Measurements from ENCODE around the gene CDH23. TPM values are rescaled to one million over a fixed set of nuclear protein-coding genes. Genes with fewer than 3 reads are reported as not detected.

Gene CDH23
- polyA plus RNA-seq, 1 donor (not counting 4 experiments of a cell fraction or from before 2014, with no cell fraction given), result 0.01 TPM

DNA sequence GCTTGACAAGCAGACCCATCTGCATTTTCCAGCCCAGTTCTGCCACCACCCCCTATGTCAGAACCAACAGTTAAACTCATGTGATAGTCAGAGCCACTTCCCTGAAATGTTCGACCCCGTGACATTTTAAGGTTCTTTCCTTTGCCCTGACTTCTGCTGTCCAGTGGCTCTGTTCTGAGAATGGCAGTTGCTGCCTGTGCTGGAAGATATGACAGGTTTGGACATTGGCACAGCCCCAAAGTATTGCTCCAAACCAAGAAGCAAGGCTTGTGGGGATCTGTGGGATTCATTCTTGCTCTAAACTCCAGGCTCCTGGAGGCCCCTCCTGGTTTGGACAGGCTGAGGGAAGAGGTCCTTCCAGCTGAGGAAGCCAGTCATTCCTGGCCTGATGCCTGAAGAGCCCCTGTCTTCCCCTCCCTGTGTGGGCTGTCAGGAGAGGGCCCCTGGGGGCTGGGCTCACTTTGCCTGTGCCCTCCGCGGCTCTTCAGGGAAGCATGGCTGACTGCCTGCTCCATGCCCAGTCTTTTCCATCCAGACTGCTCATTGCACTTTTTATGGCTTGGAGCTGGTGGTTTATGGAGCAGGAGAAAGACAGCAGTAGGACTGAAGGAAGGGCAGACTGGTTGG is 138.0 kb downstream of the CDH23 start:
- Histone ChIP-seq H4K20me1 (ENCODE audit: control insufficient read depth, extremely low read depth, insufficient read depth, low read length) (no peaks in the 10 kb centered on the region), H3K4me1 (ENCODE audit: control insufficient read depth, extremely low read depth, insufficient read depth, low read length) (peaks cover 30% of the 10 kb centered on the region), H3K4me2 (ENCODE audit: control insufficient read depth, extremely low read depth, insufficient read depth, low read depth, low read length) (no peak overlapping the region), H3K36me3 (ENCODE audit: control insufficient read depth in 2 of 2, extremely low read depth in 1 of 2, insufficient read depth in 2 of 2, low read length in 2 of 2) (no peaks in the 10 kb centered on the region), H3K9me3 (ENCODE audit: control insufficient read depth, low read depth, low read length) (no peaks in the 10 kb centered on the region), H2AFZ (ENCODE audit: control insufficient read depth, low read length) (no peak overlapping the region), H3K79me2 (ENCODE audit: control insufficient read depth, insufficient read depth, low read length) (no peaks in the 10 kb centered on the region), H3K27ac (ENCODE audit: control insufficient read depth, insufficient read depth, low read length) (no peak overlapping the region), H3K4me3 (ENCODE audit: control insufficient read depth in 2 of 3, extremely low read depth in 1 of 3, insufficient read depth in 2 of 3, low read depth in 1 of 3, low read length in 3 of 3) (no peak overlapping the region), H3K9ac (ENCODE audit: control insufficient read depth, extremely low read depth, insufficient read depth, low read length) (no peak overlapping the region), H3K27me3 (ENCODE audit: control insufficient read depth, extremely low read depth, insufficient read depth, low read length) (no peaks in the 10 kb centered on the region), H3K9me1 (ENCODE audit: control insufficient read depth, extremely low read depth, insufficient read depth, low read length) (no peaks in the 10 kb centered on the region)
- no peak for FAIRE-seq
- no peak for TF ChIP-seq EZH2 (IDR thresholded peaks at IDR 0.05; ENCODE audit: low read length)
- TF ChIP-seq, protein P1, sequence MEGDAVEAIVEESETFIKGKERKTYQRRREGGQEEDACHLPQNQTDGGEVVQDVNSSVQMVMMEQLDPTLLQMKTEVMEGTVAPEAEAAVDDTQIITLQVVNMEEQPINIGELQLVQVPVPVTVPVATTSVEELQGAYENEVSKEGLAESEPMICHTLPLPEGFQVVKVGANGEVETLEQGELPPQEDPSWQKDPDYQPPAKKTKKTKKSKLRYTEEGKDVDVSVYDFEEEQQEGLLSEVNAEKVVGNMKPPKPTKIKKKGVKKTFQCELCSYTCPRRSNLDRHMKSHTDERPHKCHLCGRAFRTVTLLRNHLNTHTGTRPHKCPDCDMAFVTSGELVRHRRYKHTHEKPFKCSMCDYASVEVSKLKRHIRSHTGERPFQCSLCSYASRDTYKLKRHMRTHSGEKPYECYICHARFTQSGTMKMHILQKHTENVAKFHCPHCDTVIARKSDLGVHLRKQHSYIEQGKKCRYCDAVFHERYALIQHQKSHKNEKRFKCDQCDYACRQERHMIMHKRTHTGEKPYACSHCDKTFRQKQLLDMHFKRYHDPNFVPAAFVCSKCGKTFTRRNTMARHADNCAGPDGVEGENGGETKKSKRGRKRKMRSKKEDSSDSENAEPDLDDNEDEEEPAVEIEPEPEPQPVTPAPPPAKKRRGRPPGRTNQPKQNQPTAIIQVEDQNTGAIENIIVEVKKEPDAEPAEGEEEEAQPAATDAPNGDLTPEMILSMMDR (optimal IDR thresholded peaks at IDR 0.05 in 1 of 3, IDR thresholded peaks at IDR 0.05 in 1 of 3, conservative IDR thresholded peaks at IDR 0.05 in 1 of 3; ENCODE audit: extremely low read depth in 1 of 3, insufficient read depth in 2 of 3, low read length in 3 of 3), result no peak
- dilution Hi-C loops (cut with MboI; ENCODE audit: extremely low pct_ligation_motif_present, low sequenced_read_pairs), result no loop called here
- DNase-seq (ENCODE audit: low read depth, low spot score), result no peak

DNA sequence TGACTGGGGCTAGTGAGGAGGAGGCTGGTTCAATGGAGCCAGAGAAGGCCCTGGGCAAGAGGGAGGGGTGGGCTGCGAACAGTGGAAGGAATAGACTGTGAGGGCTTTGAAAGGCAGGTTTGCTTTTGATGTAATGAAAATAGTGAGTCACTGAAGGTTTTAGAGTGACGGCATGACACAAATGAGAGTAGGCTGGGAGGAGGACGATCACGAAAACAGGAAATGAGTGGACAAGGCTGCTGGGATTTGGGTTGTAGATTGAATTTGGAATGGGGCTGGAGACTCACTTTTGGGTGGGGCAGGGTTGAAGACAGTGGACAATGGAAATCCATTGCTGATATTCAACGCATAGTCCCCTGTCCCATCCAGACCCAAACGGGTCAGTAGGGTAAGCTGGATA is 139.6 kb downstream of the CDH23 start:
- H3K27me3 ChIP-seq (ENCODE audit: control insufficient read depth, extremely low read depth, insufficient read depth, low read length), result peaks cover under 1% of the 10 kb centered on the region
- no peak overlapping the region for H3K4me2 ChIP-seq (ENCODE audit: control insufficient read depth, extremely low read depth, insufficient read depth, low read depth, low read length)
- dilution Hi-C loops (cut with MboI; ENCODE audit: extremely low pct_ligation_motif_present, low sequenced_read_pairs), result no loop called here
- no peaks in the 10 kb centered on the region for H3K36me3 ChIP-seq (ENCODE audit: control insufficient read depth in 2 of 2, extremely low read depth in 1 of 2, insufficient read depth in 2 of 2, low read length in 2 of 2)
- H2AFZ ChIP-seq (ENCODE audit: control insufficient read depth, low read length), result no peak overlapping the region
- no peak overlapping the region for H3K9ac ChIP-seq (ENCODE audit: control insufficient read depth, extremely low read depth, insufficient read depth, low read length)
- DNase-seq (ENCODE audit: low read depth, low spot score) (no peak), FAIRE-seq (no peak)
- H3K4me1 ChIP-seq (ENCODE audit: control insufficient read depth, extremely low read depth, insufficient read depth, low read length), result peaks cover 18% of the 10 kb centered on the region
- H3K9me1 ChIP-seq (ENCODE audit: control insufficient read depth, extremely low read depth, insufficient read depth, low read length), result no peaks in the 10 kb centered on the region
- H3K4me3 ChIP-seq (ENCODE audit: control insufficient read depth in 2 of 3, extremely low read depth in 1 of 3, insufficient read depth in 2 of 3, low read depth in 1 of 3, low read length in 3 of 3), result no peak overlapping the region
- H3K79me2 ChIP-seq (ENCODE audit: control insufficient read depth, insufficient read depth, low read length), result no peaks in the 10 kb centered on the region
- H4K20me1 ChIP-seq (ENCODE audit: control insufficient read depth, extremely low read depth, insufficient read depth, low read length), result no peaks in the 10 kb centered on the region
- TF ChIP-seq EZH2 (IDR thresholded peaks at IDR 0.05; ENCODE audit: low read length), result no peak
- H3K9me3 ChIP-seq (ENCODE audit: control insufficient read depth, low read depth, low read length), result no peaks in the 10 kb centered on the region
- H3K27ac ChIP-seq (ENCODE audit: control insufficient read depth, insufficient read depth, low read length), result no peak overlapping the region

DNA sequence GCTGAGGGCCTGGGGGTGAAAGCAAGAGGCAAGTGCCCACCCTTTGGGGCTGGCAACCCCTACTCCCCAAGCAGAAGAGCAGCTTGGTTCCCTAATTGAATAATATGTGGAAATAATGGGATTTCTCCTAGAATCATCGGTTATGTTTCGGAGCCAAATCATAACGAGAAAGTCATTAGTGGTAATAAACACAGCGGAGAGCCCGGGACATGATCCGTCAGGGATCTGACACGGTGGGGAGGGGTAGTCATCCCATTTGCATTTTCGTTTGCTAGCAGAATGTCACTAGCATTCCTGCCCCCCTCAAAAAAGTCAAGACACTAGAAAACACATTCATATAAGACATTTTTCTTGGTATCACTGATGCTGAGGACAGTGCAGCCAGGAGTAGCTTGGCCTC is 140.4 kb downstream of the CDH23 start:
- Histone ChIP-seq H3K27ac (ENCODE audit: control insufficient read depth, insufficient read depth, low read length) (no peak overlapping the region), H3K4me1 (ENCODE audit: control insufficient read depth, extremely low read depth, insufficient read depth, low read length) (peaks cover 10% of the 10 kb centered on the region), H3K9ac (ENCODE audit: control insufficient read depth, extremely low read depth, insufficient read depth, low read length) (no peak overlapping the region), H4K20me1 (ENCODE audit: control insufficient read depth, extremely low read depth, insufficient read depth, low read length) (no peaks in the 10 kb centered on the region), H3K9me3 (ENCODE audit: control insufficient read depth, low read depth, low read length) (no peaks in the 10 kb centered on the region), H3K27me3 (ENCODE audit: control insufficient read depth, extremely low read depth, insufficient read depth, low read length) (peaks cover 4% of the 10 kb centered on the region), H3K79me2 (ENCODE audit: control insufficient read depth, insufficient read depth, low read length) (no peaks in the 10 kb centered on the region), H3K4me2 (ENCODE audit: control insufficient read depth, extremely low read depth, insufficient read depth, low read depth, low read length) (no peak overlapping the region), H3K4me3 (ENCODE audit: control insufficient read depth in 2 of 3, extremely low read depth in 1 of 3, insufficient read depth in 2 of 3, low read depth in 1 of 3, low read length in 3 of 3) (no peak overlapping the region), H2AFZ (ENCODE audit: control insufficient read depth, low read length) (no peak overlapping the region), H3K9me1 (ENCODE audit: control insufficient read depth, extremely low read depth, insufficient read depth, low read length) (no peaks in the 10 kb centered on the region), H3K36me3 (ENCODE audit: control insufficient read depth in 2 of 2, extremely low read depth in 1 of 2, insufficient read depth in 2 of 2, low read length in 2 of 2) (no peaks in the 10 kb centered on the region)
- dilution Hi-C loops (cut with MboI; ENCODE audit: extremely low pct_ligation_motif_present, low sequenced_read_pairs), result no loop called here
- DNase-seq (ENCODE audit: low read depth, low spot score), result no peak
- FAIRE-seq, result no peak
- no peak for TF ChIP-seq EZH2 (IDR thresholded peaks at IDR 0.05; ENCODE audit: low read length)
- TF ChIP-seq, protein P1 (optimal IDR thresholded peaks at IDR 0.05 in 1 of 3, IDR thresholded peaks at IDR 0.05 in 1 of 3, conservative IDR thresholded peaks at IDR 0.05 in 1 of 3; ENCODE audit: extremely low read depth in 1 of 3, insufficient read depth in 2 of 3, low read length in 3 of 3), result no peak
